NCI-H2196 treated with DMSO at 0.1 percent for 48 hours (cell line): ENCODE data around the gene EFHC1.
"Not testable (repeated sequence)": the region's sequence is repeated elsewhere in the genome, so short reads cannot be mapped to it uniquely, and the experiment has no call there.

Source experiments
- DNase-seq: peaks from one replicate; lab custom pipeline; 2025; ENCODE audit not compliant: unreplicated experiment; lab: John Stamatoyannopoulos, UW

Gene EFHC1

GRCh38 chr6:52399511-52400312, 20.4 kb upstream of the EFHC1 start:
- peak; percentile 48 for DNase-seq

GRCh38 chr6:52400313-52401041, 19.7 kb upstream of the EFHC1 start:
- no peak for DNase-seq

- no peak for DNase-seq
Observed at GRCh38 chr6:52403086-52403485, 17.1 kb upstream of the EFHC1 start.

- peak; percentile 54 for DNase-seq
Observed at GRCh38 chr6:52403627-52404026, 16.5 kb upstream of the EFHC1 start.

GRCh38 chr6:52405243-52405642, 14.9 kb upstream of the EFHC1 start:
- no peak for DNase-seq

GRCh38 chr6:52407467-52407866, 12.7 kb upstream of the EFHC1 start:
- peak; percentile 47 for DNase-seq

GRCh38 chr6:52409499-52409898, 10.6 kb upstream of the EFHC1 start:
- no peak for DNase-seq

GRCh38 chr6:52410979-52411378, 9.2 kb upstream of the EFHC1 start:
- DNase-seq, result no peak

- no peak for DNase-seq
Observed at GRCh38 chr6:52411911-52412310, 8.2 kb upstream of the EFHC1 start.

GRCh38 chr6:52415333-52415732, 4.8 kb upstream of the EFHC1 start:
- no peak for DNase-seq

GRCh38 chr6:52415917-52416628, 4.1 kb upstream of the EFHC1 start:
- DNase-seq, result no peak

GRCh38 chr6:52416629-52417151, 3.5 kb upstream of the EFHC1 start:
- DNase-seq, result peak; percentile 26

- no peak for DNase-seq
Observed at GRCh38 chr6:52417675-52418111, 2.4 kb upstream of the EFHC1 start.

GRCh38 chr6:52418606-52419005, 1.5 kb upstream of the EFHC1 start:
- no peak for DNase-seq

GRCh38 chr6:52420668-52421358, 671 bp downstream of the EFHC1 start:
- DNase-seq, result peak; percentile 14

GRCh38 chr6:52422156-52422555, 2.0 kb downstream of the EFHC1 start:
- DNase-seq, result no peak

- no peak for DNase-seq
Observed at GRCh38 chr6:52423448-52423847, 3.3 kb downstream of the EFHC1 start.

- DNase-seq, result no peak
Observed at GRCh38 chr6:52423971-52424381, 3.8 kb downstream of the EFHC1 start.

- DNase-seq, result no peak
Observed at GRCh38 chr6:52424513-52424912, 4.4 kb downstream of the EFHC1 start.

- peak; percentile 20 for DNase-seq
Observed at GRCh38 chr6:52426667-52427066, 6.5 kb downstream of the EFHC1 start.

- not testable (repeated sequence) for DNase-seq
Observed at GRCh38 chr6:52433294-52433693, 13.2 kb downstream of the EFHC1 start.
